B cell (primary cell): ENCODE results near the gene DOC2B. TPM values are rescaled to one million over a fixed set of nuclear protein-coding genes. Genes with fewer than 3 reads are reported as not detected.
"Not testable (repeated sequence)": the region's sequence is repeated elsewhere in the genome, so short reads cannot be mapped to it uniquely, and the experiment has no call there.

Experiments
- ATAC-seq: fragments of 200-7000 bp; cut with Tn5 transposase; one replicate; pipeline ENCODE4 v1.10.0; 2021; ENCODE audit warnings: low read depth, mild to moderate bottlenecking, moderate number of reproducible peaks, moderate library complexity
- CTCF ChIA-PET: fragments of 350-600 bp; sonication (Branson Sonifier 250); formaldehyde crosslinking; loops from one replicate; lab custom pipeline; 2021; ENCODE audit warnings: antibody characterized with exemption, inconsistent platforms; lab: Charles Lee
- POLR2A ChIA-PET: fragments of 350-600 bp; sonication (Branson Sonifier 250); formaldehyde crosslinking; loops from one replicate; lab custom pipeline; 2021; ENCODE audit warnings: antibody characterized with exemption; lab: Charles Lee
- DNase-seq: peaks from one replicate; pipeline ENCODE4 v3.0.0; 2013
- H2AFZ ChIP-seq: 2 replicates; pipeline ENCODE4 v1.6.1; 2012; ENCODE audit warnings: mild to moderate bottlenecking, low read depth, low read length; ENCODE audit not compliant: insufficient read depth, poor library complexity, severe bottlenecking
- H3K27ac ChIP-seq, 2 donors: 1 replicate in 1 of 2; 2 replicates in 1 of 2; pipeline ENCODE4 v1.5.1; 2012 to 2013; ENCODE audit warnings: low read length in 2 of 2, mild to moderate bottlenecking in 2 of 2, moderate library complexity in 1 of 2
- H3K27me3 ChIP-seq, 4 experiments: fragments of 200-600 bp in 1 of 4; sonication (generic) in 1 of 4; replicated peaks in 1 of 4; 1 replicate in 2 of 4; 2 replicates in 2 of 4; pipeline versions ENCODE4 v1.6.1 to v1.7.0; 2013 to 2016; ENCODE audit warnings: low read length in 3 of 4, mild to moderate bottlenecking in 2 of 4, mixed read lengths in 1 of 4, moderate library complexity in 1 of 4; ENCODE audit not compliant: insufficient read depth in 4 of 4, control insufficient read depth in 3 of 4; ENCODE audit errors: control extremely low read depth in 1 of 4
- H3K36me3 ChIP-seq, 2 experiments: replicated peaks in 1 of 2; 1 replicate in 1 of 2; 2 replicates in 1 of 2; pipeline versions ENCODE4 v1.6.1 to v1.7.1; 2013; ENCODE audit warnings: low read length in 1 of 2; ENCODE audit not compliant: insufficient read depth in 2 of 2, control insufficient read depth in 1 of 2; ENCODE audit errors: control extremely low read depth in 1 of 2, extremely low read depth in 1 of 2
- H3K4me1 ChIP-seq, 2 donors: fragments of 200-600 bp in 1 of 2; sonication (generic) in 1 of 2; 1 replicate in 1 of 2; 2 replicates in 1 of 2; pipeline versions ENCODE4 v1.5.1 to v1.6.1; 2013 to 2017; ENCODE audit warnings: low read length in 2 of 2; ENCODE audit not compliant: control insufficient read depth in 2 of 2, insufficient read depth in 2 of 2
- H3K4me2 ChIP-seq: replicated peaks from 2 replicates; pipeline ENCODE3; 2012; ENCODE audit warnings: mild to moderate bottlenecking, low read depth, low read length; ENCODE audit not compliant: poor library complexity, severe bottlenecking
- H3K4me3 ChIP-seq, 5 experiments: fragments of 200-600 bp in 1 of 5; sonication (generic) in 1 of 5; 1 replicate in 3 of 5; 2 replicates in 2 of 5; pipeline versions ENCODE4 v1.5.1 to v1.7.0; 2011 to 2016; ENCODE audit warnings: low read length in 4 of 5, mild to moderate bottlenecking in 4 of 5, low read depth in 2 of 5, control low read depth in 1 of 5, moderate library complexity in 1 of 5; ENCODE audit not compliant: insufficient read depth in 1 of 5; ENCODE audit errors: control extremely low read depth in 1 of 5, extremely low read depth in 1 of 5
- H3K79me2 ChIP-seq: fragments of 200-600 bp; sonication (generic); one replicate; pipeline ENCODE4 v1.6.0; 2016; ENCODE audit warnings: low read length; ENCODE audit not compliant: control insufficient read depth, insufficient read depth
- H3K9ac ChIP-seq: fragments of 200-600 bp; sonication (generic); 2 replicates; pipeline ENCODE4 v1.6.1; 2017; ENCODE audit warnings: mild to moderate bottlenecking, low read length, moderate library complexity
- H3K9me3 ChIP-seq, 3 donors: one replicate each; pipeline versions ENCODE4 v1.6.1 to v1.7.1; 2013; ENCODE audit warnings: low read length in 2 of 3; ENCODE audit not compliant: control insufficient read depth in 2 of 3, insufficient read depth in 1 of 3; ENCODE audit errors: control extremely low read depth in 1 of 3
- H4K20me1 ChIP-seq: 2 replicates; pipeline ENCODE4 v1.6.0; 2012; ENCODE audit warnings: mild to moderate bottlenecking, low read length; ENCODE audit not compliant: insufficient read depth, control insufficient read depth, poor library complexity, severe bottlenecking
- H3K27ac Mint-ChIP-seq: one replicate; pipeline ENCODE4 v1.8.0; 2021; ENCODE audit warnings: mixed read lengths
- H3K27me3 Mint-ChIP-seq: one replicate; pipeline ENCODE4 v1.8.0; 2021; ENCODE audit warnings: mixed read lengths
- H3K4me1 Mint-ChIP-seq: one replicate; pipeline ENCODE4 v1.8.0; 2021; ENCODE audit warnings: mixed read lengths
- H3K4me3 Mint-ChIP-seq: one replicate; pipeline ENCODE4 v1.8.0; 2021; ENCODE audit warnings: mixed read lengths
- H3K9me3 Mint-ChIP-seq: one replicate; pipeline ENCODE4 v1.8.0; 2022; ENCODE audit warnings: mixed read lengths; ENCODE audit not compliant: insufficient read depth
- CTCF ChIP-seq: fragments of 200-600 bp; IDR thresholded peaks from one replicate; pipeline ENCODE4 v1.8.0; 2022; ENCODE audit warnings: antibody characterized with exemption, mild to moderate bottlenecking
- EZH2 ChIP-seq: IDR thresholded peaks from 2 replicates; pipeline ENCODE4 v1.6.1; 2012; ENCODE audit warnings: borderline replicate concordance, low read depth, mild to moderate bottlenecking, moderate library complexity, low read length; ENCODE audit not compliant: insufficient read depth, poor library complexity, severe bottlenecking
- WGBS: methylation state at CpG from one replicate; pipeline ENCODE4 v1.1.5; 2013; ENCODE audit warnings: missing lambda C conversion rate; ENCODE audit not compliant: insufficient coverage; 5-methylcytosine and 5-hydroxymethylcytosine counted together
- intact Hi-C: fragments of 100-400 bp; cut with micrococcal nuclease; formaldehyde crosslinking; loops from one replicate; pipeline ENCODE4 v1.10.0; 2022
- polyA plus RNA-seq: library from polyadenylated mRNA; depleted of rRNA; stranded (reverse); fragments of >200 nt; gene quantifications from 2 replicates; pipeline ENCODE4 v1.2.3, GENCODE V29; 2012
- total RNA-seq, 2 donors: library from RNA; stranded (reverse); fragments of 120-200 nt in 1 of 2; gene quantifications; 1 replicate in 1 of 2; 2 replicates in 1 of 2; pipeline versions ENCODE4 v1.2.3 to v1.2.4, GENCODE V29; 2013 to 2022

Gene DOC2B
- total and polyA plus RNA-seq, 2 donors (not counting 1 experiment from before 2014, with no cell fraction given), result not detected

- Mint-ChIP-seq H3K4me1 (peaks cover 8% of the 10 kb centered on the region), H3K4me3 (peak overlapping the region; percentile 70), H3K27ac (no peak overlapping the region), H3K9me3 (no peaks in the 10 kb centered on the region), H3K27me3 (no peaks in the 10 kb centered on the region)
- intact Hi-C loops, result no loop called here
- H3K79me2 ChIP-seq, result no peaks in the 10 kb centered on the region
- H3K9me3 ChIP-seq, result peaks cover 0 to 2% (median 0%) of the 10 kb centered on the region in 3 donors
- CTCF ChIA-PET, result no interaction called here
- no peak for TF ChIP-seq EZH2
- no peak for TF ChIP-seq CTCF
- H4K20me1 ChIP-seq, result no peaks in the 10 kb centered on the region
- WGBS, result no CpG with 5 or more reads among the region's 2 CpGs
- ATAC-seq (no peak), DNase-seq (no peak)
- H3K27me3 ChIP-seq, result no peaks in the 10 kb centered on the region
- peak overlapping the region; percentile 70 for H2AFZ ChIP-seq
- POLR2A ChIA-PET, result no interaction called here
- peak overlapping the region; percentile 78 for H3K9ac ChIP-seq
- H3K36me3 ChIP-seq, result no peaks in the 10 kb centered on the region
- peak overlapping the region; percentile 86 for H3K4me2 ChIP-seq
- H3K27ac ChIP-seq, result no peak overlapping the region
- H3K4me3 ChIP-seq, result no peak overlapping the region
- peaks cover 4 to 14% of the 10 kb centered on the region in 2 donors for H3K4me1 ChIP-seq
Measured at GRCh38 chr17:216625-217024, 35.2 kb upstream of the DOC2B start.

DNA sequence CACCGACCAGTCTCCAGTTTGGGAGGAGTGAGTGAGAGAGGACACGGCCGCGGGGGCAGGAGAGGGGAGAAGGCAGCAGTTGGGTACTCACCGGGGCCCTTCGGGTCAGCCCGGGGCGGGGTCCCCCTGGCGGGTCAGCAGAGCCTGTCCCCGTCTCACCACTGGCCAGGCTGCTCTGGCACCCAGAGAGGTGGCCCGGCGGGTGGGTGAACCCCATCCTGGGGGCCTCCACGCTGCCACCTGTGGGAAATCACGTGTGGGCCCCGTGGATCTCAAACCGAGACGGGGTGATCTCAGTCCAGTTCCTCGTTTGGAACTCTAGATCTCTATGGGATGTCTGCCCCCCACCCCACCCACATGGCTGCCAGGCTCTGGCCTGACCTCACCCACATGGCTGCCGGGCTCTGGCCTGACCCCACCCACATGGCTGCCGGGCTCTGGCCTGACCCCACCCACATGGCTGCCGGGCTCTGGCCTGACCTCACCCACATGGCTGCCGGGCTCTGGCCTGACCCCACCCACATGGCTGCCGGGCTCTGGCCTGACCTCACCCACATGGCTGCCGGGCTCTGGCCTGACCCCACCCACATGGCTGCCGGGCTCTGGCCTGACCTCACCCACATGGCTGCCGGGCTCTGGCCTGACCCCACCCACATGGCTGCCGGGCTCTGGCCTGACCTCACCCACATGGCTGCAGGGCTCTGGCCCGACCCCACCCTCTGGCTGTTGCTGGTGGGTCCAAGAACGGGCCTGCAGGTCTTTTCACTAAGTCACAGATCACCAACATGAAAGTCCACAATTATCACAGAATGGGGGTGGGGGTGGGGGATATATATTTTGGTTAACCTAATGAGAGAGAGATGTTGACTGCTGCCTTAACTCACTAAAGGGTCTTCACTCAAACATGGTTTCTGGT, 34.4 kb upstream of the DOC2B start:
- WGBS, result 83% methylated on average over 18 of the region's 29 CpGs
- H3K9me3 ChIP-seq, H3K79me2 ChIP-seq, H3K36me3 ChIP-seq, POLR2A ChIA-PET, H3K27ac ChIP-seq, H3K4me1 Mint-ChIP-seq, CTCF ChIA-PET, H3K27me3 ChIP-seq, H3K9me3 Mint-ChIP-seq, H3K27me3 Mint-ChIP-seq, intact Hi-C loops, H4K20me1 ChIP-seq: not testable (repeated sequence)
- Mint-ChIP-seq H3K4me3 (peak overlapping the region; percentile 83), H3K27ac (peak overlapping the region; percentile 68)
- peak; percentile 63 for ATAC-seq
- Histone ChIP-seq H3K9ac (peak overlapping the region; percentile 78), H3K4me2 (peak overlapping the region; percentile 86), H3K4me1 (peaks cover 4 to 14% of the 10 kb centered on the region in 2 donors), H2AFZ (peak overlapping the region; percentile 85), H3K4me3 (peak overlapping the region in 3 of 5 experiments; percentile 42 to 82 (median 66))
- DNase-seq, result peak; percentile 40
